ENCODE data around the gene CD96.
"Not testable (repeated sequence)": the region's sequence is repeated elsewhere in the genome, so short reads cannot be mapped to it uniquely, and the experiment has no call there.

Gene CD96

DNA sequence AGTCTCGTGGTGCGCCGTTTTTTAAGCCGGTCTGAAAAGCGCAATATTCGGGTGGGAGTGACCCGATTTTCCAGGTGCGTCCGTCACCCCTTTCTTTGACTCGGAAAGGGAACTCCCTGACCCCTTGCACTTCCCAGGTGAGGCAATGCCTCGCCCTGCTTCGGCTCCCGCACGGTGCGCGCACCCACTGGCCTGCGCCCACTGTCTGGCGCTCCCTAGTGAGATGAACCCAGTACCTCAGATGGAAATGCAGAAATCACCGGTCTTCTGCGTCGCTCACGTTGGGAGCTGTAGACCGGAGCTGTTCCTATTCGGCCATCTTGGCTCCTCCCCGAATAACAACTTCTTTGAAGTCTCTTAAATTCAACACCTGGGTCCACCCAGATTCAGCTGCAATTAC is 19.9 kb downstream of the CD96 start:
- not testable (repeated sequence) for DNase-seq (ENCODE audit: low spot score)

DNA sequence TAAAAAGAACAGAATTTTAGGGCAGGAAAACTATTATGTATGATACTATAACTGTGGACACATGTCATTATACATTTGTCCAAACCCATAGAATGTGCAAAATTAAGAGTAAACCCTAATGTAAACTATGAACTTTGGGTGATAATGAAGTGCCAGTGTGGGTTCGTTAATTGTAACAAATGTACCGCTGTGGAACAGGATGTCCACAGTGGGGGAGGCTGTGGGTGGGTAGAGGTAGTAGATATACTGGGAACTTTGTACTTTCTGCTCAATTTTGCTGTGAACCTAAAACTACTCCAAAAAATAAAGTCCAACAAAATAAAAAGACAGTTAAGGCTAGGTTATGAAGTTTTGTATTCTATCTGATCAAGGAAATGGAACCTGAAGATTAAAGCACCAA is 24.8 kb downstream of the CD96 start:
- DNase-seq (ENCODE audit: low spot score), result no peak

DNA sequence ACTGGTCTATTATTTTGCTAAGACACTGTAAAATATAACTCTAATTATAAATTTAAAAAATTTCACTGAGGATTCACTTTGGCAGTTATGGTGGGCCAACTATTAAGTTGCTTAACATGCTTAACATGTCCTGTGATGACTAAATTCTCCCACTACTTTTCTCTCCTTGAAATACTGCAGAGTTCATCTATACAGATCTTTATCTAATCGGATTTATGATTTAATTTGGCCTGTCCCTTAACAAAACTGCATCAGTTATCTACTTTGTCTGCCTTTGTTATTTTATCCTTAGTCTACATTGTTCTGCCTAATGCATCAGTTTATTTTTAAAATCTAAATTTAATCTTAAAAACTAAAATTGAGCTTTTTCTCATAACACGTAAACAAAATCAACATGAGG is 26.4 kb downstream of the CD96 start:
- no peak for DNase-seq (ENCODE audit: low spot score)

DNA sequence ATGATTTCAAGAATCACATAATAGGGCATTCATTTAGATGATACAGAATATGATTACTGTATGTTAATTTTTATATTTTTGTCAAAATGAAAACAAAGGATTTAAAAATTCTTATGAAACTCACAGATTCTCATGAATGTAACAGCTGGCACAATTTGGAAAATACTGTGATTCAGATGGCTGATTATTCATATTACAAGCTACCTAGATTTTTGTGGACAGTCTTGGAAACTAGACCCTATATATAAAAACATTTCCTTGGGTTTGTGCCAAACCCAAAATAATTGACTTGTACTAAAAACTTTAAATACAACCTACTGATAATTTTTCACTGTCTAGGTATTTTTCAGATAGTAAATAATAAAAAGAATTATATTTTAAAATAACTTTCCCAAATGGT is 26.9 kb downstream of the CD96 start:
- no peak for DNase-seq (ENCODE audit: low spot score)

DNA sequence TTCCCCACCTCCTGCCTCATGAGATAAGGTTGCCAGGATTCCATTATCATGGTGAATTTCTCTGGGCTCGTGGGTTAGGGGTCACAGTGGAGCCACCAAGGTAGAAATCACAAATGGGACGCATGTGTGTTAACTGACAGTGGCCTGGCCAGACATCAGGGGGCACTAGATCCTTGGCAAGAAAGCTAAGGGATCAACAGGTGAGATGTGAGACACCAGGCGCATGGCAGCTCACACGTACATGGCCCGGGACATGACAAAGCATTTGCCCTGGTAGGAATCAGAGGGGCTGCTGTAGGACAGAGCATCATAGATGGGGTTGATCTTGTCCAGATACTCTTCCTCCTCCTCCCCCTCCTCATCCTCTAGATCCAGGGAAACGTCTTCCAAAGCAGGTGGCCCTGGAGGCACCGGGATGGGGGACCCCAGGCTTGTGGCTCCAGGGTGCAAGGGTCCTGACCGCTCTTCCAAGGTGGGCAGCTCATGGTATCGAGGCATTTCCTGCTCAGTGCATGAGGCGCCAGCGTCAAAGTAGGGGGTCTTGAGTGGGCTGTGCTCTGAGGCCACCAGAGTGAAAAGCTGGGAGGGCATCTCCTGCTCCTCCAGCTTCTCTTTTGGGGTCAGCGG is 28.5 kb downstream of the CD96 start:
- no peak for DNase-seq (ENCODE audit: low spot score)

DNA sequence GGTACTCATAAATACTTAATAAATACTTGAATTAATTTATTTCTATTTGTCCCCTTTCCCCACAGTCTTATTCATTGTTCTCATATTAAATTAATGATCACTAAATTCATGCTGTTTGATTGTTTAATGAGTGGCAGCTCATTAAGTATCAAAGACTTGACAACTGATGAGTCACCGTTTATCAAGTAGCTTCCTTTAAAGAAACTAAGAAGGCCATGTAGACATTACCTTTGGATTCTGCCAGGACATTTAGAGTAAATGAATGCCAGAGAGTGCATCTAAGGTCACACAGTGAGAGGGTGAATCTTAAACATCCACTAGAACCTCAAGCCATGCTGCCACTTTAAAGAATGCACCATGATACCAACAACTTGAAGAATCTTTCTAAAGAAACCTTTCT is 29.3 kb downstream of the CD96 start:
- no peak for DNase-seq (ENCODE audit: low spot score)

DNA sequence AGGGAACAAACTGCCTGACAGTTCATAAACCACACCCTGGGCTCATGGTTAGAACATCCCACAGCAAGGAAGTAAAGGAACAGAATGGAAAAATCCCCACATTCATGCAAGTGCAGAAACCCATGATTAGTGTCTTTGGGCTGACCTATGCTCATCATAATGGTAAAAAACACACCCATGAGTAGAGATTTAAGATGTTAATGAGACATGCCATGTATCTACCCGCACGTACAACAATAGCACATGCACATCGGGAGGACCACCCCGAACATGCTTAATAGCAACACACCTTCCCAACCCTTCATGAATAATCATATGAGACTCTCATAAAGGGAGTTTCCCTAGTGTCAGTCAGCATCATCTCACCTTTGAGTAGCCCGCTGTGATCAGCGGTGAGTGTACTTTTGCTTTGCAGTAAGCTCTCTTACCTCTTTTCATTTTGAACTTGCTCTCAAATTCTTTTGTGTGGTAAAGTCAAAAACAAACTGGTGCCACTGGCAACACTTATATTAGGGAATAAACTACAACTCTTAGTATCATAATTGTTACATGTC is 30.0 kb downstream of the CD96 start:
- no peak for DNase-seq (ENCODE audit: low spot score)

DNA sequence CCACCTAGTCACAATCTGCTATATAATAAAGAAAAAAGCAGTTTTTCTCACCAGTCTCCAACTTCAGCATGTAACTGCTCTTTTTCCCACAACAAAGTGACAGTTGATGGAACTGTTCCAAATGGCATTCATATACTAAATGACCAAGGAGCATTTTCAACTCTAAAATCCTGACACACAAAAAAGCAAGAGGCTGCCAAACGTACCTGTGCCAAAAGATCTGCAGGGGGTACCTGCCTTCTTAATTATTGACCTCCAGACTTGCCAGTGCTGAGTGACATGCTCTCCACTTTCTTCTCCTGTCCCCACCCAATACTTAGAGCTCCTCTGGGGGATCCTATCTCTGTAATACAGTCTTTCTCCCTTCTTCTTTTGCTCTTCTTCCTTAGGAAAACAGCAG is 35.1 kb downstream of the CD96 start:
- no peak for DNase-seq (ENCODE audit: low spot score)

DNA sequence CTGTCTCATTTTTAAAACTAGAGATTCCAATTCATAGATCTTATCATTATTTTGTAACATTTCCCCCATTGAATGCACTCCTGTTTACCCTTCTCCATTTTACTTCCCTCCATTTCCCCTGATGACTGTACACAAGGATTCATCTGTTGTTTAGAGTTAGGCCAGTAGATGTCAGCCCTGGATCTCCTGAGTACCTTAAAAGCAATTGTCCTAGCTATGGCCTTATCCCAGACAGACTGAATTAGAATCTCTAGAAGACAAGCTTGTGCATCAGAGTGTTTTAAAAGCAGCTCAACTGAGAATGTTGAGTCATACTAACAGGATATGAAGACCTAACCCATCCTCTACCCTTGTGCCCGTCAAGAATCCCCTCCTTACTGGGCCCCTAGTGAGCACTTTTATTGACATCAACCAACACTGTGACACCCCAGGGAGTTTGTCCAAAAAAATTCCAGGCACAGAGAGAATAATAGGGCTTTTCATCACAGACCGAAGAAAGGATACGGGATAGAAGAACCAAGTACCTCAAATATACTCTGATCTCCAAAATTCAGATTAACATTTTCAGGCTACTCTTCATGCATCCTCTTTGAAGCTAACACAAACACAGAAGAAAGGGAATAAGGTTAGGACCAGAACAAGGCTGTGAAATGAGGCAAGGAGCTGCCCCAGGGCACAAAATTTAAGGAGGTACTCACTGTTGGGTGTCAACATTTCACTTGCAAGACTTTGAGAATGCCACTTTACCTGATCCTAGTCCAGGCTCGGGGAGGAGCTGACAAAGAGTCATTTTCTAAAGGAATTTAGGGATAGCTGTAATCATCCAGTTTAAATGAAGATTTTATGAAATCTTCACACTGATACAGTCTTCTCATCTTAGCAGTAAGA is 36.0 kb downstream of the CD96 start:
- peak; percentile 52 for DNase-seq (ENCODE audit: low spot score)

DNA sequence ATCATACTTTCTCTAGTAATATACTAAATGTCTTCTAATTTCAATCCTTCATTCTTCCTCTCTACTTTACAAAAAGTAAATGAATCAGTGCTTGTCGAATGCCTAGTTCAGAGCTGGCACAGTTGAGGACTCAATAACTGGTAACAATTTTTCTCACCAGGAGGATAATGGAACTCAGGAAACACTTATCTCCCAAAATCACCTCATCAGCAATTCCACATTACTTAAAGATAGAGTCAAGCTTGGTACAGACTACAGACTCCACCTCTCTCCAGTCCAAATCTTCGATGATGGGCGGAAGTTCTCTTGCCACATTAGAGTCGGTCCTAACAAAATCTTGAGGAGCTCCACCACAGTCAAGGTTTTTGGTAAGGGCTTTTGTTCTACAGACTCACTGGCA is 36.9 kb downstream of the CD96 start:
- no peak for DNase-seq (ENCODE audit: low spot score)

DNA sequence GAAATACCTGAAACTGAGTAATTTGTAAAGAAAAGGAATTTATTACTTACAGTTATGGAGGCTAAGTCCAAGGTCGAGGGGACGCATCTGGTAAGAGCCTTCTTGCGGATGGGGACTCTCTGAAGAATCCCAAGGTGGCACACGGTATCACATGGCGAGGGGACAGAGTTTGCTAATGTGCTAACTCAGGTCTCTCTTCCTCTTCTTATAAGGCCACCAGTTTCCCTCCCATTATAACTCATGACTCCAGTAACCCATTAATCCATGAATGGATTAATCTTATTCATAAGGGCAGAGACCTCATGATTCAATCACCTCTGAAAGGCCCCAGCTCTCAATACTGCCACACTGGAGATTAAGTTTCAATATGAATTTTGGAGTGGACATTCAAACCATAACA is 37.5 kb downstream of the CD96 start:
- no peak for DNase-seq (ENCODE audit: low spot score)

DNA sequence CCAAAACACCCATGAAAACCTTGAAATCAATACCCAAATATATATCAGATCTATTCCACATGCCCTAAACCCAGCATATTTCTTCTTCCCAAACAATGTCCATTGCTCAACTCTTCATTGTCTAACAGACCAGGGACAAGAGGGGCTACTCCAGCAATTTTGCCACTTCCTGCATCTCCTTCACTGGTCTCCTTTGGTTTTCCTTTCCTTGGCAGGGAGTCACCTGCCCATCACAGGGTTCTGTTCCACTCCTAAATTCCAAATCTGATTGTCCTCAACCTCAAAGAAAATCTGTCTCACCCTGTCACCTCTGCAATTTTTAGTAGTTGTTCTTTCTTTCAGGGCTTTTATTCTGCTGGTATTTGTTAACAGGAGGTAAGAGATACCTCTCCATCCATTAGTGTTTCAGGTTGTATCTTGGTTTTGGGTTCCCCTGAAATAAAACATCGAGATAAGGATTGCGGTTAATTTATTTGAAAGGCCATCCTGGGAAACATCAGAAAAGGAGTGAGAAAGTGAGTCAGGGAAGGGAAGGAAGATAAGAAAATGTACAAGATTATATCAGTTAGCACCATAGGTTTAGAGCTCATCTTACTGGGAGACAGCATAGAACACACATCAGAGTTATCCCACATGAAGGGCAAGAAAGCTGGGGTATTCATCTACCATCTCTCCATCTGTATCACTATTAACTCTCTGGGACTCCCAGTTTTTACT is 39.6 kb downstream of the CD96 start:
- no peak for DNase-seq (ENCODE audit: low spot score)

DNA sequence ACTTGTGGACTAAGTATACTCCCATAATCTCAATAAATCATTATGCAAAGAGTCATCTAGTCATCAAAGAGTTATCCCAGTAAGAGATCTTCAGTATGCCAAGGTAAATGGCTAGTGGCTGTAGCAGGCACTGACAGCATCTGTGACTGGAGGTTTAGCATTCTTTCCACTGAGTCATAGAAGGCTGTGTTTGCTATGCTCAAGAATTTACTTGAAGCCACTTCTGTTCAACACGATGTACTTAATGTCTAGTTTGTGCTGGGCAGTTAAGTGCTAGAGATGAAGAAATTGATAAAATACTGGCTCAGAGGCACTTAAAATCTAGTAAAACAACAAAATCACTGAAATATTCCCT is 40.1 kb downstream of the CD96 start:
- DNase-seq (ENCODE audit: low spot score), result peak; percentile 42

DNA sequence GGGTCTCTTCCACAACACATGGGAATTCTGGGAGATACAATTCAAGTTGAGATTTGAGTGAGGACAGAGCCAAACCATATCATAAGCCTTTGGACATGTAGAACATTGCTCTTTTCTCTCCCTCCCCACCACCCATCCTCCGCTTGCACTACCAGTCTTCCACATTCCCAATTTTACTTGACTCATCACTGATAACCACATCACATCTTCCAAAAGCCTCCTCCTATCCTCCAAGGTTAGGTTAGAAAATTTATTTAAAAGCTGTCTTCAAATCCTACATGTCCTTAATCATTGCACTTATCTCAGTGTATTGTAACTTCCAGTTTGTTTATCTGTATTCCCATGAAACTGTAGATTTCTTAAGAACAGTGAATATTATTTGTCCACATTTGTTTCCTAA is 42.7 kb downstream of the CD96 start:
- no peak for DNase-seq (ENCODE audit: low spot score)

DNA sequence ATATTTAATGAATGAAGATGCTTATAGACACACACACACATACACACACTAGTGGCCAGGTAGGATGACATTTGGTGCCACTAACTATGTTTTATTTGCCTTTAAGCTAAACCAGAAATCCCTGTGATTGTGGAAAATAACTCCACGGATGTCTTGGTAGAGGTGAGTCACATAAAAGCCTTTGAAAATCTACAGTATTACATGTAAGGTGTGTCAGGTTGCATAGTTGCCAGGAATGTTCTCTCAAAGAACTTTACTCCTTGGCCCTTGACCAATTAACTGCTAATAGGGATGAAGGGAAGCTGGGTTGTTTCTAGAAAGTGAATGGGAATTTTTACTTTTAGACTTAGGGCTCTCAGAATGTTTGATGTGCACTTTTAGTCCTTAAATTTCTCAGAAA is 43.2 kb downstream of the CD96 start:
- no peak for DNase-seq (ENCODE audit: low spot score)

DNA sequence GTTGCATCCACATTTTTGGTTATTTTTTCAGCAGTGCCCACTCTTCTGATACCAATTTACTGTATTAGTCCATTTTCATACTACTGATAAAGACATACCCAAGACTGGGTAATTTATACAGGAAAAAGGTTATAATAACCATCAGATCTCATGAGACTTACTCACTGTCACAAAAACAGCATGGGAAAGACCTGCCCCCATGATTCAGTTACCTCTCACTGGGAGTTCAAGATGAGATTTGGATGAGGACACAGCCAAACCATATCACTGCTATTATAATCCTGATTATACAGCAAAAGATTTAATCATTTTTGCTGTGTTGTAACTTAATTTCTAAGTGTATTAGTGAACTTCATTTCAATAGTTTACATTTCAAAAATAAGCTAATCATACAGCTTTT is 46.5 kb downstream of the CD96 start:
- DNase-seq (ENCODE audit: low spot score), result no peak

DNA sequence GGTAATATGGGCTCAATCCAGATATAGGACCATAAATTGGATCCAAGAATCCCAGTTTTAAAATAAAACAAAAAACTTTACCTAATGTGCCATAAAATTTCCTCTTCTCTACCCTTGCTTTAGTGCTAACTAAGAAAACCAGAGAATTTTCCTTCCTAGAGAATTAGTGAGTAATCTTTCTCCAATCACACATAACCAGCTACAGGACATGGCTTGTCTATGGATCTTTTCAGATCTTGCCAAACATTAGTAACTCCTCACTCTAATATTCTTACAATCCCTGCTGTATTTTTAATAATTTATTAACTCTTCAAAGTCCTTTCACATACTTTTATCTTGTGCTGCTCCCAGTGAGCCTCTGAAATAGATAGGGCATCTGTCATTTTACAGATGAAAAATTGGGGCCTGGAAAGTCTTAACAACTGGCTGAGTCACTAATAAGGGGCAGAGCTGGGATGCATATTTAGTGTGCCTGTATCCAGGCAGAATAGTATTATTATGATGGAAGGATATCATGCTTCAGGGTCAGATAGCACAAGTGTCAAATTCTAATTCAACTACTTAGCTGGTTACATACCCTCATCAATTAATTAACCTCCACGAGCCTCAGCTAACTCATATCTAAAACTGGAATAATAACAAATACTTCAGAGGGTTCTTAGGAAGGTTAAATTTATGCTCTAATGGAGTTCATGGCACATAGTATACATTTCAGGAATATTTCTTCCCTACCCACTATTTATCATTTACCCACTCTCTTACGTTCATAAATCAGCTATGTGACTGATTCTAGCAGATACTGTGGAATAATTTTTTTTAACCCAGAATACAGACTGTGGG is 47.5 kb downstream of the CD96 start:
- no peak for DNase-seq (ENCODE audit: low spot score)

DNA sequence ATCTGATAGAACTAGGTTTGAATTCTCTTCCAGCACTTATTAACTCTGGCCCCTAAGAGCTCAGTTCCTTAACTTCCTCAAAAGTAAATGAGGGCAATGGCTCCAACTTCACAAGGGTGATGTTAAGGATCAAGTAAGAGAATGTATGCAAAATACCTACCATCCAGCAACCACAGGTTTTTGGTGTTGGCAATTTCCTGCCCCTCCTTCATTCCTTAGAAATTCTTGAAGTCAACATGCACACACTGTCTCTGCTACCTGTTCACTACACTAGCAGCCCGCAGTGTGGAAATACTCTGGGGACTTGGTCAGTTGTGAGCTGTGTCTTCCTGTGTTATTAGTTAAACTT is 48.1 kb downstream of the CD96 start:
- DNase-seq (ENCODE audit: low spot score), result no peak

DNA sequence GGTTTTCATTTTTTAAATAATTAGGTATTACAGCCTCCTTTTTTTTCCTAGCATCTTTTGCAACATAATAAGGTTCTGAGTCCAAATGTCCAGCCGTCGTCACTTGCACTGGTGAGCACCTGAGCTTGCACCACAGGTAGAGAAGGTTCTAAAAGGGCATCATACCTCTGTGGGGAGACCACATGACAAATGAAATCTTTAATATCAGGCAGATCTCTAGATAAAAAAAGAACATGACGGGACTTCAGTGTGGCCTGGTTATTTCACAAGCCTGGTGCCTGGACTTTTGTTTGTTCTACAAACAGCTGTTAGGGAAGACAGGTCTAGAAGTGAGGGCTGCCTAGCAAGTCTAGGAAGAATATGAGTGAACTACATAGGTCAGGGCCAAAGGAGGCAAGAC is 49.6 kb downstream of the CD96 start:
- no peak for DNase-seq (ENCODE audit: low spot score)

DNA sequence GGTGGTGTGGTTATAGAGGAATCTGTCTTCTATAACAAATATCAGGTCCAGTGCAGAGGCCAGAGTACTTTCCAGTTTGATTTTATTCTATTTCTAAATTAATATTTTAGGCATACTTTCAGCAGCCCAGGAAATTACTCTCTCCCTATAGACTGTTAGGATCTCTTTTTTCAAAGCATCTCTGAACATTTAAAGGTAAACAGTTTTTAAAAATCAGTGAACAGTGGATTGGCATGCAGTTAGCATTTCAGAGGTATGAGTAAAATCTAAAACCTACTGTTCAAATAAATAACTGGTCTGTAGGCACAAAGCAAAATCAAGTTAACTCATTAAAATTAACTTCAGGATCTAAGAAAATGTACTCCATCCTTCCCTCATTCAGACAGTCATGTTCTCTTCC is 50.1 kb downstream of the CD96 start:
- DNase-seq (ENCODE audit: low spot score), result no peak

DNA sequence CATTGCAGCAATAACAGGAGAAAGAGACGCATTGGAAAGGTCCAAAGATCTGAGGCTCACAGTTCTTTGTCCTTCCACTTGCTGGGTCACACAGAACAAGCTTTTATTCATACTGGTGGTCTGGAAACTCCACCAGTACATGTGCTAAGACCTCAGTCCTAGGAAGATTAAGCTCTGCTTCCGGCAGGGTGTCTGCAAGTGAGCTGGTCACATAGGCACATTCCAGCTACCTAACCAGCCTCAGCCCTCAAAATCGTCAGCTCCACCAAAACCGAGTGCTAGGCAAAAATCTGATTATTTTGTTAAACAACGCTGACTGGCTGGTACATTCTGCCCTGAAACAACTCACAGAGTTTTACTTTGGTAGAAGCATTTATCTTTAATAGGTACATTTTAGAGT is 50.9 kb downstream of the CD96 start:
- no peak for DNase-seq (ENCODE audit: low spot score)

DNA sequence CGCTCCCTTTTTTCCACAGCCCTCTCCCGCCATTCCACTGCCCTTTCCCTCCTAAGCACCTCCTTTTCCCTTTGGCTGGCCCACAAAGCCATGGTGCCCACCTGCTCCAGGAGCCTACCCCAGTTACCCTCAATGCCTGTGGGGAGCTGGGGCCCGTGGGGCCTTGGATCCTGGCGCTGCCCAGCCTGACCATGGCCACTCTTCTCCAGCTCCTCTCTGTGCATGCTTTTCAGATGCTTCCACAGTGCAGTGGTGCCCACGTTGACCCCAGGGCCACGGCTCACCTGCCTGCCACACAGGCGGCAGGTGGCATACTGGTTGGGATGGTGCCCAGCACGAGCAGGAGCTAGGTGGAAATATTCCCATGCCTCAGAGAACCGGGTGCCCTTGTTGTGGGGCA is 51.7 kb downstream of the CD96 start:
- DNase-seq (ENCODE audit: low spot score), result no peak

Data from RKO (cell line).